Measurements from ENCODE around the gene POGLUT3.

Gene POGLUT3

GRCh38 chr11:108453207-108453835, 44.9 kb downstream of the POGLUT3 start:
- no peak overlapping the region for H3K4me3 ChIP-seq (ENCODE audit: low read depth, low read length)
- no peak for TF ChIP-seq CTCF (IDR thresholded peaks at IDR 0.05; ENCODE audit: low read depth, low read length)
- in situ Hi-C loops (cut with HindIII; ENCODE audit: low sequenced_read_pairs) = no loop called here
- no peak for DNase-seq (ENCODE audit: low read depth, low spot score)
